GM12801 (cell line): ENCODE data around the gene MRPL53.

Experiments
- CTCF ChIP-seq: IDR thresholded peaks from one replicate; pipeline ENCODE4 v1.5.1; 2011; ENCODE audit warnings: control low read depth; ENCODE audit not compliant: insufficient read length; ENCODE audit errors: extremely low read depth

MRPL53 gene

GRCh38 chr2:74441170-74441689 lies 31.2 kb downstream of the MRPL53 start:
- no peak for TF ChIP-seq CTCF

- no peak for TF ChIP-seq CTCF
These were observed 31.9 kb downstream of the MRPL53 start for GRCh38 chr2:74440378-74441169.

GRCh38 chr2:74439803-74440377 lies 32.6 kb downstream of the MRPL53 start:
- TF ChIP-seq CTCF = no peak

GRCh38 chr2:74439373-74439772 lies 33.1 kb downstream of the MRPL53 start:
- no peak for TF ChIP-seq CTCF

- no peak for TF ChIP-seq CTCF
These were observed 34.2 kb downstream of the MRPL53 start for GRCh38 chr2:74438248-74438647.

- no peak for TF ChIP-seq CTCF
These were observed 35.4 kb downstream of the MRPL53 start for GRCh38 chr2:74436848-74437695.
